SK-N-SH (cell line): ENCODE measurements around the gene STAT6.

Experiments used
- EP300 ChIP-seq, 2 experiments: IDR thresholded peaks; 2 replicates each; pipeline versions ENCODE4 v1.4.0 to v1.6.1; 2012; ENCODE audit warnings: borderline replicate concordance in 1 of 2, low read depth in 1 of 2, low read length in 1 of 2
- GABPA ChIP-seq: IDR thresholded peaks from 2 replicates; pipeline ENCODE4 v1.4.0; 2012; ENCODE audit warnings: low read depth, mild to moderate bottlenecking
- NFIC ChIP-seq: IDR thresholded peaks from 2 replicates; pipeline ENCODE4 v1.4.0; 2012; ENCODE audit warnings: borderline replicate concordance
- POLR2AphosphoS5 ChIP-seq: IDR thresholded peaks from 2 replicates; pipeline ENCODE4 v1.6.1; 2012; ENCODE audit warnings: low read depth, low read length
- RAD21 ChIP-seq: IDR thresholded peaks from 2 replicates; pipeline ENCODE4 v1.6.1; 2012; ENCODE audit warnings: mild to moderate bottlenecking, low read length
- RCOR1 ChIP-seq: fragments of 150-350 bp; IDR thresholded peaks from 2 replicates; pipeline ENCODE4 v1.6.1; 2017; ENCODE audit warnings: antibody characterized with exemption, low read length
- REST ChIP-seq: IDR thresholded peaks from 2 replicates; pipeline ENCODE4 v1.6.1; 2012; ENCODE audit warnings: mild to moderate bottlenecking, low read depth, low read length, moderate library complexity
- SIN3A ChIP-seq: IDR thresholded peaks from 2 replicates; pipeline ENCODE4 v1.6.1; 2012; ENCODE audit warnings: low read depth, mild to moderate bottlenecking, low read length, moderate library complexity, borderline replicate concordance
- TCF12 ChIP-seq: IDR thresholded peaks from 2 replicates; pipeline ENCODE4 v1.4.0; 2012
- TF ChIP-seq, protein P1 (sequence below): fragments of 200-600 bp; sonication (generic); IDR thresholded peaks from 2 replicates; pipeline ENCODE4 v1.6.1; 2017; ENCODE audit warnings: antibody characterized with exemption, mild to moderate bottlenecking, moderate library complexity
- TF ChIP-seq, protein P2 (sequence below): IDR thresholded peaks from 2 replicates; pipeline ENCODE4 v1.4.0; 2012; ENCODE audit warnings: low read depth, borderline replicate concordance
- TF ChIP-seq, protein P3 (sequence below): IDR thresholded peaks from 2 replicates; pipeline ENCODE4 v1.4.0; 2012; ENCODE audit warnings: low read depth

- TF ChIP-seq, protein P1, sequence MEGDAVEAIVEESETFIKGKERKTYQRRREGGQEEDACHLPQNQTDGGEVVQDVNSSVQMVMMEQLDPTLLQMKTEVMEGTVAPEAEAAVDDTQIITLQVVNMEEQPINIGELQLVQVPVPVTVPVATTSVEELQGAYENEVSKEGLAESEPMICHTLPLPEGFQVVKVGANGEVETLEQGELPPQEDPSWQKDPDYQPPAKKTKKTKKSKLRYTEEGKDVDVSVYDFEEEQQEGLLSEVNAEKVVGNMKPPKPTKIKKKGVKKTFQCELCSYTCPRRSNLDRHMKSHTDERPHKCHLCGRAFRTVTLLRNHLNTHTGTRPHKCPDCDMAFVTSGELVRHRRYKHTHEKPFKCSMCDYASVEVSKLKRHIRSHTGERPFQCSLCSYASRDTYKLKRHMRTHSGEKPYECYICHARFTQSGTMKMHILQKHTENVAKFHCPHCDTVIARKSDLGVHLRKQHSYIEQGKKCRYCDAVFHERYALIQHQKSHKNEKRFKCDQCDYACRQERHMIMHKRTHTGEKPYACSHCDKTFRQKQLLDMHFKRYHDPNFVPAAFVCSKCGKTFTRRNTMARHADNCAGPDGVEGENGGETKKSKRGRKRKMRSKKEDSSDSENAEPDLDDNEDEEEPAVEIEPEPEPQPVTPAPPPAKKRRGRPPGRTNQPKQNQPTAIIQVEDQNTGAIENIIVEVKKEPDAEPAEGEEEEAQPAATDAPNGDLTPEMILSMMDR, result no peak
- TF ChIP-seq, protein P2, sequence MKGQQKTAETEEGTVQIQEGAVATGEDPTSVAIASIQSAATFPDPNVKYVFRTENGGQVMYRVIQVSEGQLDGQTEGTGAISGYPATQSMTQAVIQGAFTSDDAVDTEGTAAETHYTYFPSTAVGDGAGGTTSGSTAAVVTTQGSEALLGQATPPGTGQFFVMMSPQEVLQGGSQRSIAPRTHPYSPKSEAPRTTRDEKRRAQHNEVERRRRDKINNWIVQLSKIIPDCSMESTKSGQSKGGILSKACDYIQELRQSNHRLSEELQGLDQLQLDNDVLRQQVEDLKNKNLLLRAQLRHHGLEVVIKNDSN, result no peak
- no peak for TF ChIP-seq RAD21
- TF ChIP-seq POLR2AphosphoS5, result no peak
- TF ChIP-seq RCOR1, result no peak
- no peak for TF ChIP-seq NFIC
- no peak for TF ChIP-seq REST
- TF ChIP-seq TCF12, result no peak
- TF ChIP-seq SIN3A, result no peak
- TF ChIP-seq EP300 (IDR thresholded peaks at IDR 0.05; ENCODE audit: borderline replicate concordance in 1 of 2, low read depth in 1 of 2, low read length in 1 of 2), result no peak
- TF ChIP-seq, protein P3, sequence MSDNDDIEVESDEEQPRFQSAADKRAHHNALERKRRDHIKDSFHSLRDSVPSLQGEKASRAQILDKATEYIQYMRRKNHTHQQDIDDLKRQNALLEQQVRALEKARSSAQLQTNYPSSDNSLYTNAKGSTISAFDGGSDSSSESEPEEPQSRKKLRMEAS, result no peak
- TF ChIP-seq GABPA, result no peak
Observed at GRCh38 chr12:57160040-57160439, 48.9 kb upstream of the STAT6 start.
